ENCODE measurements around the gene GAL3ST1. TPM values are rescaled to one million over a fixed set of nuclear protein-coding genes. Genes with fewer than 3 reads are reported as not detected.
"Not testable (repeated sequence)": the region's sequence is repeated elsewhere in the genome, so short reads cannot be mapped to it uniquely, and the experiment has no call there.

GAL3ST1 gene
- total and polyA plus RNA-seq, 3 donors from 2014 or later: 4.2 to 18.5 (median 11.3) TPM

- intact Hi-C loops (cut with DNase I; ENCODE audit: low total_unique reads): no loop called here
- Histone ChIP-seq H3K9me3 (no peaks in the 10 kb centered on the region), H3K4me1 (no peaks in the 10 kb centered on the region), H3K27ac (no peak overlapping the region), H3K27me3 (no peaks in the 10 kb centered on the region), H3K36me3 (ENCODE audit: low read depth, missing control alignments) (no peaks in the 10 kb centered on the region), H3K4me3 (no peak overlapping the region)
- no peak for DNase-seq
- WGBS, 2 donors: 91 to 93% methylated on average over 5 of the region's 5 CpGs
- no peak for TF ChIP-seq POLR2A (IDR thresholded peaks at IDR 0.05)
- TF ChIP-seq, protein P1, sequence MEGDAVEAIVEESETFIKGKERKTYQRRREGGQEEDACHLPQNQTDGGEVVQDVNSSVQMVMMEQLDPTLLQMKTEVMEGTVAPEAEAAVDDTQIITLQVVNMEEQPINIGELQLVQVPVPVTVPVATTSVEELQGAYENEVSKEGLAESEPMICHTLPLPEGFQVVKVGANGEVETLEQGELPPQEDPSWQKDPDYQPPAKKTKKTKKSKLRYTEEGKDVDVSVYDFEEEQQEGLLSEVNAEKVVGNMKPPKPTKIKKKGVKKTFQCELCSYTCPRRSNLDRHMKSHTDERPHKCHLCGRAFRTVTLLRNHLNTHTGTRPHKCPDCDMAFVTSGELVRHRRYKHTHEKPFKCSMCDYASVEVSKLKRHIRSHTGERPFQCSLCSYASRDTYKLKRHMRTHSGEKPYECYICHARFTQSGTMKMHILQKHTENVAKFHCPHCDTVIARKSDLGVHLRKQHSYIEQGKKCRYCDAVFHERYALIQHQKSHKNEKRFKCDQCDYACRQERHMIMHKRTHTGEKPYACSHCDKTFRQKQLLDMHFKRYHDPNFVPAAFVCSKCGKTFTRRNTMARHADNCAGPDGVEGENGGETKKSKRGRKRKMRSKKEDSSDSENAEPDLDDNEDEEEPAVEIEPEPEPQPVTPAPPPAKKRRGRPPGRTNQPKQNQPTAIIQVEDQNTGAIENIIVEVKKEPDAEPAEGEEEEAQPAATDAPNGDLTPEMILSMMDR (IDR thresholded peaks at IDR 0.05): no peak
Observed at GRCh38 chr22:30601464-30601863, 27.0 kb upstream of the GAL3ST1 start.

DNA sequence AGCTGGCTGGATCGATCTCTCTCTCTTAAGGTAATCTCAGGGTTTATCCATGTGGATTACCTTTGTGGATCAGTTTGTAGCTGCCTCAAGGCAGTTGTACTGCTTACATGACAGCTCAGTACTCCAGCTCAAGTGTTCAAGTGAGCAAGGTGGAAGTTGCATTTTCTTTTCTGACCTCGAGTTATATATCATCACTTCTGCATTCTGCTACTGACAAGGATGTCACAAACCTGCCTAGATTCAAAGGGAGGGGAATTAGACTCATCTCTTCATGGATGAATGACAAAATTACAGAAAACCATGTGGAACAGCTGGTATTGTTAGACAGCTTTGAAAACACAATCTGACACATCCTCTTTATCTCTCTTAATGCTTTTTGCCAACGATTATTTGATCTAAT lies 26.5 kb upstream of the GAL3ST1 start:
- no peak for TF ChIP-seq POLR2A (IDR thresholded peaks at IDR 0.05)
- TF ChIP-seq, protein P1 (IDR thresholded peaks at IDR 0.05): no peak
- H3K4me1 ChIP-seq: no peaks in the 10 kb centered on the region
- DNase-seq: no peak
- H3K36me3 ChIP-seq (ENCODE audit: low read depth, missing control alignments): no peaks in the 10 kb centered on the region
- 55 to 60% methylated on average over 3 of the region's 3 CpGs for WGBS, 2 donors
- no peaks in the 10 kb centered on the region for H3K27me3 ChIP-seq
- intact Hi-C loops (cut with DNase I; ENCODE audit: low total_unique reads): no loop called here
- no peak overlapping the region for H3K27ac ChIP-seq
- H3K9me3 ChIP-seq: no peaks in the 10 kb centered on the region
- H3K4me3 ChIP-seq: no peak overlapping the region

- Histone ChIP-seq H3K27me3 (no peaks in the 10 kb centered on the region), H3K4me1 (no peaks in the 10 kb centered on the region)
- intact Hi-C loops (cut with DNase I; ENCODE audit: low total_unique reads): no loop called here
Observed at GRCh38 chr22:30598986-30599385, 24.5 kb upstream of the GAL3ST1 start.

GRCh38 chr22:30596886-30597285 lies 22.4 kb upstream of the GAL3ST1 start:
- no peaks in the 10 kb centered on the region for H3K4me1 ChIP-seq

More at GRCh38 chr22:30598986-30599385, 24.5 kb upstream of the GAL3ST1 start:
- H3K36me3 ChIP-seq (ENCODE audit: low read depth, missing control alignments): no peaks in the 10 kb centered on the region
- H3K4me3 ChIP-seq: no peak overlapping the region
- no peak for DNase-seq
- TF ChIP-seq, protein P1 (IDR thresholded peaks at IDR 0.05): no peak
- TF ChIP-seq POLR2A (IDR thresholded peaks at IDR 0.05): no peak
- 61 to 87% methylated on average over 3 of the region's 3 CpGs for WGBS, 2 donors
- H3K9me3 ChIP-seq: no peaks in the 10 kb centered on the region
- no peak overlapping the region for H3K27ac ChIP-seq

GRCh38 chr22:30596199-30596598 lies 21.7 kb upstream of the GAL3ST1 start:
- intact Hi-C loops (cut with DNase I; ENCODE audit: low total_unique reads): no loop called here
- Histone ChIP-seq H3K27ac (no peak overlapping the region), H3K36me3 (ENCODE audit: low read depth, missing control alignments) (no peaks in the 10 kb centered on the region), H3K4me3 (peak overlapping the region in 1 of 2 donors; percentile 17), H3K9me3 (no peaks in the 10 kb centered on the region), H3K27me3 (no peaks in the 10 kb centered on the region), H3K4me1 (no peaks in the 10 kb centered on the region)
- DNase-seq: no peak
- TF ChIP-seq POLR2A (IDR thresholded peaks at IDR 0.05): no peak
- TF ChIP-seq, protein P1 (IDR thresholded peaks at IDR 0.05): no peak
- WGBS, 2 donors: 52 to 58% methylated on average over 2 of the region's 2 CpGs

More at GRCh38 chr22:30596886-30597285, 22.4 kb upstream of the GAL3ST1 start:
- DNase-seq: no peak
- no peaks in the 10 kb centered on the region for H3K27me3 ChIP-seq
- H3K27ac ChIP-seq: peak overlapping the region in 1 of 2 donors; percentile 15
- H3K9me3 ChIP-seq: no peaks in the 10 kb centered on the region
- intact Hi-C loops (cut with DNase I; ENCODE audit: low total_unique reads): no loop called here
- H3K4me3 ChIP-seq: peak overlapping the region in 1 of 2 donors; percentile 17
- H3K36me3 ChIP-seq (ENCODE audit: low read depth, missing control alignments): no peaks in the 10 kb centered on the region
- no peak for TF ChIP-seq POLR2A (IDR thresholded peaks at IDR 0.05)
- TF ChIP-seq, protein P1 (IDR thresholded peaks at IDR 0.05): no peak
- WGBS, 2 donors: 64 to 72% methylated on average over 17 to 29 of the region's 29 CpGs

- Histone ChIP-seq H3K4me3 (peak overlapping the region; percentile 85 to 90), H3K4me1 (peaks cover 12% of the 10 kb centered on the region)
- H3K27me3 ChIP-seq; intact Hi-C loops (cut with DNase I; ENCODE audit: low total_unique reads); H3K36me3 ChIP-seq (ENCODE audit: low read depth, missing control alignments); H3K27ac ChIP-seq; H3K9me3 ChIP-seq; DNase-seq: not testable (repeated sequence)
- 25 to 28% methylated on average over 18 of the region's 18 CpGs for WGBS, 2 donors
Observed at GRCh38 chr22:30592360-30592713, 17.9 kb upstream of the GAL3ST1 start.
